GM23248 (cell line): ENCODE data around the gene ALCAM.

Experiments
- EZH2 ChIP-seq: fragments of 200-600 bp; sonication (generic); IDR thresholded peaks from 2 replicates; pipeline ENCODE4 v1.6.1; 2018; ENCODE audit warnings: antibody characterized with exemption, mild to moderate bottlenecking; ENCODE audit not compliant: insufficient read depth, poor library complexity, severe bottlenecking
- EZH2phosphoT487 ChIP-seq: fragments of 200-600 bp; sonication (generic); IDR thresholded peaks from 2 replicates; pipeline ENCODE4 v1.6.1; 2018; ENCODE audit warnings: antibody characterized with exemption, moderate library complexity, mild to moderate bottlenecking, low read depth; ENCODE audit not compliant: insufficient read depth

DNA sequence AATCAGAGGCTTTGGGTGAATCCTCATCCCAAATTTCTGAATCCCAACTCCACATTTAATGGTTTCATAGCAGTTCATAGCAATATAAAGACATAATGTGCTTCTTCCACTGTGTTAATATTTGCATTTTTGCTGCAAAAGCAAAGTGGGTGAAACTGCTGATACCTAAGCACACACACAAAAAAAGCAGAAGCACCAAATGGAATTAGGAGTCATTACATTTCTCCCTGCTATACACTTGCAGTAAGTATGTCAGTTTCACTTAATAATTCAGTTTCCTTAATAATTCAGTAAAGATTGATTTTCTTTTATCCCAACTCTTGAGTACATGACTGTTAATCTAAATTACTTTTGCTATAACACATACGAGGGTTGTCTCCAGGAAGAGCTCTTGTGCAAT lies 48.9 kb upstream of the ALCAM start:
- TF ChIP-seq EZH2phosphoT487 (no peak), EZH2 (no peak)
